HEK293T (cell line): ENCODE measurements around the gene PLXND1.

Source experiments
- CTCF ChIA-PET: fragments of 350-600 bp; formaldehyde crosslinking; extraction: SDS; loops from one replicate; lab custom pipeline; 2021; ENCODE audit warnings: antibody characterized with exemption, inconsistent platforms; lab: Yijun Ruan, JAX
- POLR2A ChIA-PET: fragments of 350-600 bp; formaldehyde crosslinking; extraction: SDS; loops from one replicate; lab custom pipeline; 2020; ENCODE audit warnings: antibody characterized with exemption, inconsistent platforms; lab: Yijun Ruan, JAX
- DNase-seq: peaks from one replicate; pipeline ENCODE4 v3.0.0; 2012; ENCODE audit warnings: mixed read lengths; ENCODE audit errors: extremely low spot score
- ARNT ChIP-seq: fragments of 450-650 bp; IDR thresholded peaks from 2 replicates; pipeline ENCODE4 v1.6.1; 2017; ENCODE audit warnings: mild to moderate bottlenecking
- BHLHE40 ChIP-seq: fragments of 450-650 bp; IDR thresholded peaks from 2 replicates; pipeline ENCODE4 v1.6.1; 2016; ENCODE audit warnings: mild to moderate bottlenecking, moderate library complexity, borderline replicate concordance
- CTBP1 ChIP-seq: fragments of 450-650 bp; IDR thresholded peaks from 2 replicates; pipeline ENCODE4 v1.6.1; 2016; ENCODE audit warnings: borderline replicate concordance
- ELF4 ChIP-seq: fragments of 450-650 bp; IDR thresholded peaks from 2 replicates; pipeline ENCODE4 v1.6.1; 2017; ENCODE audit warnings: antibody characterized with exemption
- FOXA1 ChIP-seq: fragments of 450-650 bp; IDR thresholded peaks from 2 replicates; pipeline ENCODE4 v1.6.1; 2016; ENCODE audit warnings: mild to moderate bottlenecking
- FOXK2 ChIP-seq: fragments of 450-650 bp; IDR thresholded peaks from 2 replicates; pipeline ENCODE4 v1.6.1; 2016; ENCODE audit warnings: mild to moderate bottlenecking
- FOXM1 ChIP-seq: fragments of 450-650 bp; IDR thresholded peaks from 2 replicates; pipeline ENCODE4 v1.6.1; 2017; ENCODE audit warnings: mild to moderate bottlenecking, borderline replicate concordance
- HDGF ChIP-seq: fragments of 450-650 bp; IDR thresholded peaks from 2 replicates; pipeline ENCODE4 v1.6.1; 2017; ENCODE audit warnings: antibody characterized with exemption, borderline replicate concordance
- L3MBTL2 ChIP-seq: fragments of 450-650 bp; conservative IDR thresholded peaks from 2 replicates; pipeline ENCODE4 v1.6.1; 2016; ENCODE audit warnings: mild to moderate bottlenecking
- LEF1 ChIP-seq: fragments of 450-650 bp; IDR thresholded peaks from 2 replicates; pipeline ENCODE4 v1.6.1; 2017; ENCODE audit warnings: mild to moderate bottlenecking, borderline replicate concordance
- NFRKB ChIP-seq: fragments of 450-650 bp; IDR thresholded peaks from 2 replicates; pipeline ENCODE4 v1.6.1; 2016; ENCODE audit warnings: mild to moderate bottlenecking, moderate library complexity
- SP1 ChIP-seq: fragments of 450-650 bp; IDR thresholded peaks from 2 replicates; pipeline ENCODE4 v1.6.1; 2017
- SUZ12 ChIP-seq: fragments of 450-650 bp; IDR thresholded peaks from 2 replicates; pipeline ENCODE4 v1.6.1; 2016; ENCODE audit warnings: mild to moderate bottlenecking
- TARDBP ChIP-seq: fragments of 450-650 bp; IDR thresholded peaks from 2 replicates; pipeline ENCODE4 v1.6.1; 2016
- ZNF384 ChIP-seq: fragments of 450-650 bp; IDR thresholded peaks from 2 replicates; pipeline ENCODE4 v1.6.1; 2016
- TF ChIP-seq, protein P1 (sequence below): fragments of 450-650 bp; IDR thresholded peaks from 2 replicates; pipeline ENCODE4 v1.6.1; 2016

PLXND1 gene

GRCh38 chr3:129616291-129616690, 9.8 kb upstream of the PLXND1 start:
- no peak for TF ChIP-seq HDGF
- TF ChIP-seq SP1, result no peak
- TF ChIP-seq CTBP1, result no peak
- TF ChIP-seq NFRKB, result no peak
- TF ChIP-seq ELF4, result no peak
- TF ChIP-seq LEF1, result no peak
- TF ChIP-seq, protein P1, sequence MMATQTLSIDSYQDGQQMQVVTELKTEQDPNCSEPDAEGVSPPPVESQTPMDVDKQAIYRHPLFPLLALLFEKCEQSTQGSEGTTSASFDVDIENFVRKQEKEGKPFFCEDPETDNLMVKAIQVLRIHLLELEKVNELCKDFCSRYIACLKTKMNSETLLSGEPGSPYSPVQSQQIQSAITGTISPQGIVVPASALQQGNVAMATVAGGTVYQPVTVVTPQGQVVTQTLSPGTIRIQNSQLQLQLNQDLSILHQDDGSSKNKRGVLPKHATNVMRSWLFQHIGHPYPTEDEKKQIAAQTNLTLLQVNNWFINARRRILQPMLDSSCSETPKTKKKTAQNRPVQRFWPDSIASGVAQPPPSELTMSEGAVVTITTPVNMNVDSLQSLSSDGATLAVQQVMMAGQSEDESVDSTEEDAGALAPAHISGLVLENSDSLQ, result no peak
- TF ChIP-seq ZNF384, result no peak
- TF ChIP-seq FOXK2, result no peak
- TF ChIP-seq ARNT, result no peak
- no peak for TF ChIP-seq L3MBTL2
- no peak for TF ChIP-seq TARDBP
- no peak for TF ChIP-seq FOXA1
- no peak for TF ChIP-seq FOXM1
- no peak for TF ChIP-seq SUZ12
- no peak for TF ChIP-seq BHLHE40
- CTCF ChIA-PET, result no interaction called here
- POLR2A ChIA-PET, result interaction anchor here (1.5 kb wide), 1 partner anchor 10 kb away, joined by 6 read pairs; no protein-coding TSS in a partner anchor

DNA sequence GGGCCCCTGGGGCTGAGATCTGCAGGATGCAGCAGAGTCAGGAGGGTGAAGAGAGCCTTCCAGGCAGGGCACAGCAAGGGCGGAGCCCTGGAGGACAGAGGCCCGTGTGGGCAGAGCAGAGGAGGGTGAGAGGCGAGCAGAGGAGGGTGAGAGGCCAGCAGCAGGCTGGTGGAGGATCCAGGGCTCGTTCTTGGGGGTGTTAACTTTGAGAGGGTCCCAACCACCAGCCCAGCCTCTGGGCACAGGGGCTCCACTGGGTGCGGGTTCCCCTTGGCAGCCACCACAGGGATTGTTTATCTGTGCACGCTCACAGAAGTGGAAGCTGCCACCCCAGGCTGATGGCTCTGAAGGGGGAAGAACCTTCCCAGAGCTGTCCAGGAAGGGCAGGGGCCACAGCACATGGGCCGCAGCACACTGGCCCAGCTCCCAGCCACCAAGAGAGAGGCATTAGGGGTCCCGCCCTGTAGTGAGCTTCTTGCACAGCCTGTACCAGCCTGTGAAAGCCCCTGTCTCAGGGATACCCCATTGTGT, 9.3 kb upstream of the PLXND1 start:
- no peak for DNase-seq
- CTCF ChIA-PET, result no interaction called here
- POLR2A ChIA-PET, result interaction anchor here (1.5 kb wide), 1 partner anchor 10 kb away, joined by 6 read pairs; no protein-coding TSS in a partner anchor
- no peak for TF ChIP-seq ZNF384
- no peak for TF ChIP-seq FOXK2
- TF ChIP-seq ELF4, result no peak
- no peak for TF ChIP-seq FOXM1
- no peak for TF ChIP-seq LEF1
- TF ChIP-seq NFRKB, result no peak
- no peak for TF ChIP-seq L3MBTL2
- TF ChIP-seq SUZ12, result no peak
- no peak for TF ChIP-seq SP1

More at GRCh38 chr3:129616291-129616690, 9.8 kb upstream of the PLXND1 start:
- DNase-seq, result no peak

GRCh38 chr3:129614927-129615363, 8.5 kb upstream of the PLXND1 start:
- POLR2A ChIA-PET, result no interaction called here
- CTCF ChIA-PET, result no interaction called here
- no peak for TF ChIP-seq FOXM1
- TF ChIP-seq BHLHE40, result no peak
- TF ChIP-seq, protein P1, result no peak
- no peak for TF ChIP-seq L3MBTL2
- DNase-seq, result no peak

- no peak for DNase-seq
- ChIA-PET CTCF (no interaction called here), POLR2A (interaction anchor here (1.3 kb wide), 1 partner anchor 11 kb away, joined by 3 read pairs; no protein-coding TSS in a partner anchor)
- no peak for TF ChIP-seq SP1
- TF ChIP-seq L3MBTL2, result no peak
- TF ChIP-seq FOXM1, result no peak
- TF ChIP-seq ELF4, result no peak
- TF ChIP-seq BHLHE40, result no peak
These were observed 8.0 kb upstream of the PLXND1 start for GRCh38 chr3:129614435-129614834.

DNA sequence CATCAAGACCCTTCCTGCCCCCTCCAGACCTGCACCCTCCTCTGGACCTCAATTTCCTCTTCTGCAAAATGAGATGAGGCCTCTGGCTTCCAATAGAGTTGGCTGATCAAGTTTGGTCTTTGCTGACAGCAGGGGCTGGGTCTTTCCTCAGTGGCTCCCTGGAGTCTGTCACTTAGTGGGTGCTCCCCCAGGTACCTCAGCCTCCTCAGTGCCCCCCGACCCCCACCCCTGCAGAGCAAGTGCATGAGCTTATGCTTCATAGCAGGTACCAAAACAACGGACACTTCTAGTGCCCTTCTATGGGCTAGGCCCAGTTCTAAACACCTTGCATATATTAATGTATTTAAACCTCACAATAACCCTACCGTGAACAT, 6.9 kb upstream of the PLXND1 start:
- TF ChIP-seq TARDBP (no peak), ARNT (no peak), LEF1 (no peak), HDGF (no peak), CTBP1 (no peak), ZNF384 (no peak), FOXM1 (no peak), BHLHE40 (no peak), ELF4 (no peak), SUZ12 (no peak), L3MBTL2 (no peak), FOXA1 (no peak), FOXK2 (no peak), SP1 (no peak), NFRKB (no peak)
- TF ChIP-seq, protein P1, result no peak
- ChIA-PET POLR2A (interaction anchor here (1.3 kb wide), 1 partner anchor 12 kb away, joined by 3 read pairs; no protein-coding TSS in a partner anchor), CTCF (no interaction called here)
- DNase-seq, result no peak

DNA sequence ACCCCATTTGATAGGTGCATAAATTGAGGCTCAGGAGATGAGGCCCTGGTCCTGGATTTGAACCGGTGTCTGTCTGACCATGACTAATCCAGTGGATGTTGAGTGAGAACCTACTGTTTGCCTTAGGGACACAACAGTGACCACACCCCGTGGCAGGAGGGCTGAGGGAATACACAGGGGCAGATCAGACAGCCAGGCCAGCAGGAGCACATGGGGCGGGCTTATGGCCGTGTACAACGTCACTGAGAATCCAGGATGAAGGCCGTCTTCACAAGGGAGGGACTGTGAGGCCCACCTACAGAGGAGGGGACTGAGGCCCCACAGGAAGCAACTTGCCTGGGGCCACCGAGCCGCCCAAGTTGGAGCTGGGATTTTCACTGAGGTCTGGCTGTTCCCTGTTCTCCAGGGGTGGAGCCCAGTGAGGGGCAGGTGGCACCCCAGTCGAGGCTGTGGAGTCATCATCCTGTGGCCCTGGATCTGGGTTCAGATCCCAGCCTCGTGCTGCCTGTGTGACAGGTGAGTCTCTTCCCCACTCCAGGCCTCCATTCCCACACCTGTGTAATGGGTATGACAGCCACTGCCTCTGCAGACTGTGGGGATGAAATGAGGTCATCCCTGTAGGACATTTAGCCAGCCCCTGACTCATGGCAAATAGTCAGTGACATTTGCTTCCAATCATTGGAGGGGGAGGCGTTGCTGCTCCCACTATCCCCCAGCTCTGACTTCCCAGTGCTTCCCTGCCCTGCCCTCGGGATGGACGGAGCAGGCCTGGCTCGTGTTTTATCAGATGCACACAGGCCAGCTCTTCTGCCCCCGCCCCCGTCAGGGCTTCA, 6.3 kb upstream of the PLXND1 start:
- no peak for DNase-seq
- CTCF ChIA-PET, result no interaction called here
- TF ChIP-seq NFRKB (no peak), ZNF384 (no peak), FOXM1 (no peak), FOXK2 (no peak)
- POLR2A ChIA-PET, result interaction anchor here (1.3 kb wide), 1 partner anchor 13 kb away, joined by 3 read pairs; no protein-coding TSS in a partner anchor
